Spleen (tissue), 11 donors: Measurements from ENCODE around the gene RCC1. TPM values are rescaled to one million over a fixed set of nuclear protein-coding genes. Genes with fewer than 3 reads are reported as not detected.

Experiments
- DNase-seq: peaks from one replicate; pipeline ENCODE4 v3.0.0-alpha.2; 2020
- H3K27ac ChIP-seq, 8 donors: fragments of 200-600 bp; sonication (generic) in 7 of 8; 1 replicate in 4 of 8; 2 replicates in 4 of 8; pipeline versions ENCODE4 v1.5.0 to v1.8.0; 2016 to 2021; ENCODE audit warnings: inconsistent platforms in 4 of 8, mild to moderate bottlenecking in 4 of 8, moderate library complexity in 1 of 8
- H3K27me3 ChIP-seq, 7 donors: fragments of 200-600 bp; sonication (generic) in 6 of 7; replicated peaks in 1 of 7; 1 replicate in 4 of 7; 2 replicates in 3 of 7; pipeline versions ENCODE4 v1.5.0 to v1.8.0; 2016 to 2021; ENCODE audit warnings: inconsistent platforms in 3 of 7, mild to moderate bottlenecking in 1 of 7
- H3K36me3 ChIP-seq, 6 donors: fragments of 200-600 bp; sonication (generic) in 5 of 6; 1 replicate in 4 of 6; 2 replicates in 2 of 6; pipeline versions ENCODE4 v1.5.0 to v1.8.0; 2016 to 2021; ENCODE audit warnings: inconsistent platforms in 2 of 6
- H3K4me1 ChIP-seq, 6 donors: fragments of 200-600 bp; sonication (generic) in 5 of 6; 1 replicate in 3 of 6; 2 replicates in 3 of 6; pipeline versions ENCODE4 v1.5.0 to v1.8.0; 2016 to 2021; ENCODE audit warnings: inconsistent platforms in 3 of 6
- H3K4me3 ChIP-seq, 8 donors: fragments of 200-600 bp; sonication (generic) in 7 of 8; 1 replicate in 4 of 8; 2 replicates in 4 of 8; pipeline versions ENCODE4 v1.5.0 to v1.8.0; 2016 to 2021; ENCODE audit warnings: inconsistent platforms in 4 of 8, mild to moderate bottlenecking in 4 of 8, moderate library complexity in 2 of 8
- H3K9me3 ChIP-seq, 8 donors: fragments of 200-600 bp; sonication (generic) in 7 of 8; 1 replicate in 4 of 8; 2 replicates in 4 of 8; pipeline versions ENCODE4 v1.5.0 to v1.8.0; 2016 to 2021; ENCODE audit warnings: inconsistent platforms in 4 of 8
- CTCF ChIP-seq, 11 experiments: fragments of 200-600 bp in 7 of 11; fragments of 450-650 bp in 4 of 11; sonication (generic) in 4 of 11; IDR thresholded peaks in 8 of 11; conservative IDR thresholded peaks in 3 of 11; 1 replicate in 7 of 11; 2 replicates in 4 of 11; pipeline versions ENCODE4 v1.4.0 to v1.8.0; 2016 to 2021; ENCODE audit warnings: antibody characterized with exemption in 11 of 11, inconsistent platforms in 4 of 11, mild to moderate bottlenecking in 1 of 11
- POLR2AphosphoS5 ChIP-seq, 3 donors: sonication (generic); formaldehyde crosslinking; IDR thresholded peaks; one replicate each; pipeline ENCODE4 v1.5.1; 2017; ENCODE audit warnings: antibody characterized with exemption in 3 of 3
- WGBS, 5 donors: extraction: QIAGEN DNeasy Blood & Tissue Kit in 3 of 5; methylation state at CpG; one replicate each; pipeline versions ENCODE4 v1.1.5 to v1.1.7; 2013 to 2018; 5-methylcytosine and 5-hydroxymethylcytosine counted together
- intact Hi-C: fragments of 100-400 bp; cut with DNase I; formaldehyde crosslinking; loops from one replicate; pipeline ENCODE4 v1.15.0; 2023; ENCODE audit warnings: low total_unique reads
- polyA plus RNA-seq, 3 donors: library from polyadenylated mRNA; stranded (reverse); fragments of 200-250 nt; gene quantifications; one replicate each; pipeline ENCODE4 v1.2.1, GENCODE V29; 2013
- total RNA-seq, 7 donors: library from RNA; depleted of rRNA in 3 of 7; stranded (reverse); fragments of >200 nt in 3 of 7; fragmentation: NEBNext Ultra II Directional in 4 of 7; extraction: Animal tissue kit (Norgen Biotek cat#: 25700) in 4 of 7; gene quantifications; one replicate each; pipeline versions ENCODE4 v1.1.0 to v1.2.1, GENCODE V29; 2016 to 2021
- donor health status: healthy with polysubstance abuse.
- donor health status: DM: no; HTN: no; CAD: no; lungs with moderate emphysema.
- donor health status: DM: no; HTN: no; CAD: no.
- donor health status: Bipolar disorder and iron deficiency.
- donor health status: healthy.
- donor health status: DM: no; HTN: no; CAD: no.
- donor health status: DM: yes; HTN: yes; CAD: no.

Gene RCC1
- total and polyA plus RNA-seq, 10 donors, result 15.1 to 29.0 (median 23.3) TPM

DNA sequence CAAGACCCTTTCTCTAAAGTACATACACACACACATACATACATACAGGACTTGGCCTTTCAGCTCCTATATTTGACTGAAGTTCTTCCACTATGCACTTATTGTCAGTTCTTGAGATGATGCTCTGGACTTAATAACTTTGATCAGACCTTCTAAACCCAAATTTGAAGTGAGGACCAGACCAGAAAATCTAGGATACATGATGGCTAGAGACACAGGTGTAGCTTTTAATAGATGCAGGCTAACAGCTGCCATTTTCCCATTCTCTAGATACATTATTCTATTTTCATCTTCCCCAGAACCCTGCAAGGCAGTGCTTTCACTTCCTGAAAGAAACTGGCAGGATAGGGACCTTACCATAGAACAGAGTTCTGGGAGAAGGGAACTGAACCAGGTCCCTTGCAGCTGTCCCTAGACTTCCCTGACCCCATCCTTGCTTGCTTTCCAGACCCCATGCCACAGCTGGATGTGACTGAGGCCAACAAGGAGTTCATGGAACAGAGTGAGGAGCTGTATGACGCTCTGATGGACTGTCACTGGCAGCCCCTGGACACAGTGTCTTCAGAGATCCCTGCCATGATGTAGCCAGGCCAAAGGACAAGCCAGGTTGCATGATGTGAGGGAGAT lies 71.3 kb downstream of the RCC1 start:
- 64 to 90% (median 82%) methylated on average over 1 of the region's 1 CpG for WGBS, 5 donors
- H3K27ac ChIP-seq, result peak overlapping the region in 1 of 8 donors; percentile 42
- no peaks in the 10 kb centered on the region for H3K27me3 ChIP-seq
- peaks cover 0 to 85% (median 73%) of the 10 kb centered on the region in 6 donors for H3K36me3 ChIP-seq
- H3K4me3 ChIP-seq, result no peak overlapping the region
- H3K9me3 ChIP-seq, result no peaks in the 10 kb centered on the region
- DNase-seq, result no peak
- intact Hi-C loops, result no loop called here
- H3K4me1 ChIP-seq, result peaks cover 12 to 48% (median 32%) of the 10 kb centered on the region in 6 donors
- TF ChIP-seq CTCF (IDR thresholded peaks at IDR 0.05 in 8 of 11, conservative IDR thresholded peaks at IDR 0.05 in 3 of 11) (no peak), POLR2AphosphoS5 (IDR thresholded peaks at IDR 0.05) (peak in 1 of 3 donors; percentile 38)

DNA sequence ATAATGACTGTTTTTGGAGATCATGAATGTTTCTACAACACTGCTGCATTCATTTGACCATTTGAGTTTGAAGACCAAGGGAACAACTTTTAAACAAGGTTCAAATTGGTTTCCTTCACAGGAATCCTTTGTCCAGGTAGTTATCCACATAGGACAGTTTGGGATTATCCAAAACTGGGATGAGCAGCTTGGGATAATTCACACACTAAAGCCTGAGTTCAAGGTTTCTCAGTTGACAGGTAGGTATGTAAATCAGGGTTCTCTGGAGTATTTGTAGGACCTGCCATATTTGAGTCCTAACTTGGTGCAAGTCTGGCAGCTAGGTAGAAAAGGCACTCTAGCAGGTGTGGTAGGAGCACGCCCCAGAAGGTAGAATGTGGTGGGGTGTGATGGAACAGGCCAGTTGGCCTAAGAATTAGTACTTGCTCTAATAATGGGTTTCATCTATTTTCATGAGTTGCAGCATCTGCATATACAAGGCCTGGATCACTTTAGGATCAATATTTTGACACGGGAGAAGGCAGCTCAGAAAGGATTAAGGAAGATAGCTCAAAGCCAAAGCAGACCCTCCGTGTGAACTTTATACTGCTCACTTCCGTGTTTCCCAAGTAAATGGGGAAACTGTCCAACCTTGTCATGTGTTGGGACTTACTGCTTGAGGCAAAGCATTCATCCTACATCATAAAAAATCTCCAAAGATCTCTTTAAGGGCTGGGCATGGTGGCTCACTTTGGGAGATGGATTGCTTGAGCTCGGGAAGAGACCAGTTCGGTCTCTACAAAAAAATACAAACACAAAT lies 72.1 kb downstream of the RCC1 start:
- peak in 1 of 3 donors; percentile 39 for TF ChIP-seq POLR2AphosphoS5 (IDR thresholded peaks at IDR 0.05)
- TF ChIP-seq CTCF (IDR thresholded peaks at IDR 0.05 in 8 of 11, conservative IDR thresholded peaks at IDR 0.05 in 3 of 11), result no peak
- Histone ChIP-seq H3K9me3 (no peaks in the 10 kb centered on the region), H3K27ac (peak overlapping the region in 2 of 8 donors; percentile 7 to 33), H3K36me3 (peaks cover 0 to 77% (median 66%) of the 10 kb centered on the region in 6 donors), H3K4me1 (peaks cover 16 to 56% (median 39%) of the 10 kb centered on the region in 6 donors), H3K4me3 (no peak overlapping the region), H3K27me3 (no peaks in the 10 kb centered on the region)
- intact Hi-C loops, result no loop called here
- WGBS, 5 donors, result 73 to 85% (median 75%) methylated on average over 6 of the region's 6 CpGs
- no peak for DNase-seq

GRCh38 chr1:28578696-28579218 lies 72.9 kb downstream of the RCC1 start:
- Histone ChIP-seq H3K27ac (peak overlapping the region in 3 of 8 donors; percentile 4 to 50 (median 10)), H3K36me3 (peaks cover 0 to 69% (median 59%) of the 10 kb centered on the region in 6 donors)

More at GRCh38 chr1:28578696-28579218, 72.9 kb downstream of the RCC1 start:
- Histone ChIP-seq H3K4me3 (peak overlapping the region in 1 of 8 donors; percentile 19), H3K4me1 (peaks cover 16 to 59% (median 40%) of the 10 kb centered on the region in 6 donors), H3K27me3 (no peaks in the 10 kb centered on the region), H3K9me3 (no peaks in the 10 kb centered on the region)
- 73 to 88% (median 77%) methylated on average over 6 of the region's 6 CpGs for WGBS, 5 donors
- DNase-seq, result no peak
- intact Hi-C loops, result no loop called here
- peak in 1 of 3 donors; percentile 22 for TF ChIP-seq POLR2AphosphoS5 (IDR thresholded peaks at IDR 0.05)
- no peak for TF ChIP-seq CTCF (IDR thresholded peaks at IDR 0.05 in 8 of 11, conservative IDR thresholded peaks at IDR 0.05 in 3 of 11)
